Left ventricle myocardium superior (tissue), 1 donor: ENCODE data around the gene ADK. TPM values are rescaled to one million over a fixed set of nuclear protein-coding genes. Genes with fewer than 3 reads are reported as not detected.
"Not testable (repeated sequence)": the region's sequence is repeated elsewhere in the genome, so short reads cannot be mapped to it uniquely, and the experiment has no call there.

ENCODE experiments used
- ATAC-seq: fragments of 200-7000 bp; cut with Tn5 transposase; one replicate; pipeline ENCODE4 v1.9.1; 2020; ENCODE audit warnings: mild to moderate bottlenecking, moderate library complexity
- DNase-seq: peaks from one replicate; pipeline ENCODE4 v3.0.0-alpha.2; 2020
- intact Hi-C: fragments of 100-400 bp; cut with micrococcal nuclease; formaldehyde crosslinking; loops from one replicate; pipeline ENCODE4 v1.11.0; 2022
- total RNA-seq: library from RNA; stranded (reverse); fragmentation: NEBNext Ultra II Directional; extraction: Animal tissue kit (Norgen Biotek cat#: 25700); gene quantifications from one replicate; pipeline ENCODE4 v1.2.1, GENCODE V29; 2021
- donor health status: DM: no; HTN: yes; CAD: no; lungs with severe emphysema.

The ADK gene
- total RNA-seq, 1 donor from 2014 or later: 47.2 TPM

DNA sequence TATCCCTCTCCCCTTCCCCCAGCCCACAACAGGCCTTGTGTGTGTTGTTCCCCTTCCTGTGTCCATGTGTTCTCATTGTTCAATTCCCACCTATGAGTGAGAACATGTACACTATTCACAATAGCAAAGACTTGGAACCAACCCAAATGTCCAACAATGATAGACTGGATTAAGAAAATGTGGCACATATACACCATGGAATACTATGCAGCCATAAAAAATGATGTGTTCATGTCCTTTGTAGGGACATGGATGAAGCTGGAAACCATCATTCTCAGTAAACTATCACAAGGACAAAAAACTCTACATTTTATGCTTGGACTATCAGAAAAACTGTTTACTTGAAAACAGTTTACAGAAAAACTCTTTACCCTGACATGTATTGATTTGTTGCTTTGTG lies 347.6 kb downstream of the ADK start:
- DNase-seq, intact Hi-C loops, ATAC-seq: not testable (repeated sequence)

DNA sequence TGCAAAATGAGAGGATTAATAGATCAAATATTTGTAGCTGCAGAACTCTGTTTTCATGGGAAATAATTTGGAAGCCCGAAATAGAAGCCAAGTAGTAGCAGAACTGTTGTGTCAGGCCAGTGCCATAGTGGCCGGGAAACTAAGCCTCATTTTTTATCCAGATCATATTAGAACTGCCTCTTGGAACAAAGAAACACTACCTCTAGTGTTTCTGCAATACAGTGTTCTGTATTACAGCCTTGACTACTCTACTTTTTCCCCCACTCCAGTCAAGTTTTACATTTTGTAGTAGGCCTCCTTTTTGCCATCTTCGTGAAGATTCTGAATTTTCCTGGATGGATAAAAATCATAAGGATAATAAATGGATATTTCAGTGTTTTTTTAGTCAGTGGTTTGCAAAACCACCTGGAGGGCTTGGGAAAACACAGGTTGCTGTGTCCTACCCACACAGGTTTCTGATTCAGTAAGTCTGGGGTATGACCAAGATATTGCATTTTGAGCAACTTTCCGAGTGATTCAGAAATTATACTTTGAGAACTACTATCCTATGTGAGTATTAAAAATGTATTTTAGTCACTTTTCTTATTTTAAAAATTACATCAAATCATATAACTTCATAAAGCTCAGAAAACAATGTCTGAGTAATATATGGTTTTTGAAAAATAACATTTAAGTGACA lies 349.1 kb downstream of the ADK start:
- intact Hi-C loops: no loop called here

DNA sequence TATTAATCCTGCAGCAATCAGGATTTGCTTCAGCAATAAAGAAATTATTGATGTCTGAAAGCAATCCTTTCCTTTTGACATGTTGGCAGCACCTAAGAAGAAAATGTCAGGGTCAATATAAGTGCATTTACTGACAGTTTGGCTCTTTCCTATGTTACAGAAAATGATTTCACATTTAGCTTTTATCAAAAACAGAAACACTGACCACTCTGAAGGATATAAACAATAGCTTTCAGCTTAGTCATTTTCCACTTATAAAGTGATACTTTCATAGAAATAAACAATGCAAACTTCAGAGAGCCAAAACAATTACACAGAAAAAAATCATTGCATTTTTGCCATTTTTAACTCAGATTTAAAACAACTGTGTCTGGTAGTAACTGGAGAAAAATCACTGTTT lies 349.8 kb downstream of the ADK start:
- ATAC-seq (no peak), DNase-seq (no peak)
- intact Hi-C loops: no loop called here

More for the DNA sequence above, 349.1 kb downstream of the ADK start:
- DNase-seq (no peak), ATAC-seq (no peak)

DNA sequence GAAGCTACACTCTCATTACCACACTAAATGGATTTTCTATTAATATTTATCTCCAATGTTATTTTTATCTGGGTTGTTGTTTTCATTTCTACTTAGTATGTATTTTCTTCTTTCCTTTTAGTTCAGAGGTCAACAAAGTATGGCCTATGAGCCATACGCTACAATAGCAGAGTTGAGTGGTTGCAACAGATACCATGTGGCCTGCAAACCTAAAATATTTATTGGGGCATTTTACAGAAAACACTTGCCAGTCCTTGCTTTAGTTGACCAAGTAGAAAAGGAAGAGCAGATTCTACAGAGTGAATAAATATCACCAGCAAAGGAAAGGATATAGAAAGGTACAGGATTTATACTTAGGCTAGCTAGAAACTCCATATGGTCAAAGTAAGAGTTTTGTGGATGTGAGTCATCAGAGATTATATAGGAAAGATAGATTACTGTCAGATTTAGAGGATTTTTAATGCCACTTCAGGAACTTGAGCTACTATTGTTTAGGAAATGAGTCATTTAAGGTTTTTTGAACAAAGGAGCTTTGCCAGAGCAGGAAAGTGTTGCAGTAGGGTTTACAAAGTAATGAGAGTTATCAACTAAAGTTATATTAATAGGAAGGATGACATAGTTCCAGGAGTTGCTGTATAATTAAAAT lies 352.1 kb downstream of the ADK start:
- intact Hi-C loops: no loop called here
- ATAC-seq (no peak), DNase-seq (no peak)

DNA sequence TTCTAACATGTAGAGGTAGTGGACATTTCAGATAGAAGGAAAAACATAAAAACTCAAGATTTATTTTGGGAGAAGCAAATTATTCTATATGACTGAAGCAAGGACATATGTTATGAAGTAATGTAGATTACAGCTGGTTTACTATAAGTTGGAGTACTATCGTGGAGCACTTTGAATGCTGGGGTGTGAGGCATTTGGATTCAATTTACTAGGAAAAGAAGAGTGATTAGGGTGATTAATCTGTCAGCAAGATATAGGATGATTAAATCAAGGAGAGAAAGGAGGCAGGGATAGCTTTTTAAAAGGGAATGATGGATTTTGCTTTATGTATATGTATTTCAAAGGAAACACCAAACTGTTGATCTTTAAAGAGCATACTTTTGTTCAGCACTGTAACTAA lies 356.9 kb downstream of the ADK start:
- ATAC-seq (no peak), DNase-seq (no peak)
- intact Hi-C loops: no loop called here

DNA sequence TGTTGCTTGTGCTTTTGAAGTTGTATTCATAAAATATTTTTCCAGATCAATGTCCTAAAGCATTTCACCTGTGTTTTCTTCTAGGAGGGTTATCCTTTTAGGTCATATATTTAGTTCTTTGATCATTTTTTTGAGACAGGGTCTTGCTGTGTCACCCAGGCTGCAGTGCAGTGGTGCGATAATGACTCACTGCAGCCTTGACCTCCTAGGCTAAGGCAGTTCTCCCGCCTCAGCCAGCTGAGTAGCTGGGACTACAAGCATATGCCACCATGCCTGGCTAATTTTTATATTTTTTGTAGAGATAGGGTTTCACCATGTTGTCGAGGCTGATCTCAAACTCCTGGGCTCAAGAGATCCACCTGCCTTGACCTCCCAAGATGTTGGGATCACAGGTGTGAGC lies 359.6 kb downstream of the ADK start:
- no peak for ATAC-seq
- no peak for DNase-seq
- intact Hi-C loops: no loop called here

DNA sequence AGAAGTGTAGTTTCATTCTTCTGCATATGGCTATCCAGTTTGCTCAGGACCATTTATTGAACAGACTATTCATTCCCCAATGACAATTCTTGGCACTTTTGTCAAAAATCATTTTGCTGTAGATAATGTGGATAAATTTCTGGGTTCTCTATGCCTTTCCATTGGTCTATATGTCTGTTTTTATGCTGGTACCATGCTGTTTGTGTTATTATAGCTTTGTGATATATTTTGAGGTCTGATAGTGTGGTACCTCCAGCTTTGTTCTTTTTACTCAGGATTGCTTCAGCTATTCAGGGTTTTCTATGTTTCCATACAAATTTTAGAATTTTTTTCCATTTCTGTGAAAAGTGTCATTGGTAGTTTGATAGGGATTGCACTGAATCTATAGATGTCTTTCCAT lies 360.0 kb downstream of the ADK start:
- no peak for ATAC-seq
- intact Hi-C loops: no loop called here
- DNase-seq: no peak

DNA sequence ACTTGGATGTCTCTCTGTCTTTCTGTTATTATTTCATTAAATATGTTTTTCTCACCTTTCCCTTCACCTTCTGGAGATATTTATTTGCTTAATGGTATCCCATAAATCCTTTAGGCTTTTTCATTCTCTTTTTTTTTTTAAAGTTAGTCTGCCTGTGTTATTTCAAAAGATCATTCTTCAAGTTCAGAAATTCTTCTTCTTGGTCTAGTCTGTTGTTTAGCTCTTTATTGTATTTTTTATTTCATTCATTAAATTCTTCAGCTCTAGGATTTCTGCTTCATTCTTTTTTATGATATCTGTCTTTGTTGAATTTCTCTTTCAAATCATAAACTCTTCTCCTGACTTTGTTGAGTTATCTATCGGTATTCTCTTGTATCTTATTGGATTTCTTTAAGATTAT lies 363.3 kb downstream of the ADK start:
- DNase-seq: no peak
- no peak for ATAC-seq
- intact Hi-C loops: no loop called here

DNA sequence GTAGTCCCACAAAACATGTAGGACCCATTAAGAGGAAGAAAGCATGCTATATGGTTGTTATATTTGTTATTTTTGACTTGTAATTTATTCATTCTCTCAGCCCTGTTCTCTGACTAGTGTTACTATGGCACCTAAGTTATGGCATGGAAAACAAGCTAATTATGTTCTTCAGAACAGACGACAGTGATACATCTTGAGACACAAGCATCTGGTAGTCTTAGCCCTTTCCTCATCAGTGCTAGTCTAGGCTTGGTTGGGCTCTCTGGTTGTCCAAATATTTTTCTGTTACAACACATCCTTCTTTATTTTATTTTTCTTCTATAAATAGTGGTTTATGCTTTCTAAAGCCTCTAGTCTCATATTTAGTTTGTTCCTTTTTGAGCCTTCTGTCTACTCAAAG lies 367.0 kb downstream of the ADK start:
- DNase-seq (no peak), ATAC-seq (no peak)
- intact Hi-C loops: no loop called here

DNA sequence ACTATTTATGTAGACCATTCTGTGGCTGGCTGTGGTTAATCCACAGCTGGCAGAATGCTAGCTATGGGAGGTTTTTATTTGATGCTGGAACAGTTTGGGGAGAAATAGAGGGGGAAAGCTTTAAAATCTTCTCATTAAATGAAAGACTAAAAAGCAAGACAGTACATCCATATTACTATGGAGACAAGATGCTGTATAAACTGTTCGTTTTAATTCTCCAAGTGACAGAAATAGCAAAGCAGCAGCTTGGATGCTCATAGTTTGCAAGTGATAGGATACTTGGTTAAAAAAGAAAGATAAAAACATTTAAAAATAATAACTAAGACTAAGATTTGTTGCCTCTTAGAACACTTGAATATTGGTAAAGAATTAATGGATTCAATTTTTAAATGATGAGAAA lies 370.5 kb downstream of the ADK start:
- DNase-seq: no peak
- ATAC-seq: no peak
- intact Hi-C loops: no loop called here

DNA sequence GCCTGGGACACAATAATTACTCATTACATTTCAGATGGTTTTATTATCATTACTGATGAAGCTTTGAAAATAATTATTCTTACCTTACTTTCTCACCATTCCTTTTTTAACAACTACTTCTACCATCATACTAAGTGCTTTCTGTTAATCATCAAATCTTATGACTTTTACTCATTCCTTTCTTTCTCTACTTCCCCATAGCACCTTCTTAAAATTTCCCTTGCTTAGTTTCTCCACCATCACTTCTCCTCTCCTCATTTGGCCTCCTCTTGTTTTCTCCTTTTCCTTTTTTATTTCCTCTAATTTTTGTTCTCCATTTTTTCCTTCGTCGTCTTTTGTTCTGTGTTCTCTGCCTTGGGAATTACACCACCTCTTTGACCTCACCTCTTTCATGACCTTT lies 372.2 kb downstream of the ADK start:
- DNase-seq: no peak
- ATAC-seq: no peak
- intact Hi-C loops: no loop called here

DNA sequence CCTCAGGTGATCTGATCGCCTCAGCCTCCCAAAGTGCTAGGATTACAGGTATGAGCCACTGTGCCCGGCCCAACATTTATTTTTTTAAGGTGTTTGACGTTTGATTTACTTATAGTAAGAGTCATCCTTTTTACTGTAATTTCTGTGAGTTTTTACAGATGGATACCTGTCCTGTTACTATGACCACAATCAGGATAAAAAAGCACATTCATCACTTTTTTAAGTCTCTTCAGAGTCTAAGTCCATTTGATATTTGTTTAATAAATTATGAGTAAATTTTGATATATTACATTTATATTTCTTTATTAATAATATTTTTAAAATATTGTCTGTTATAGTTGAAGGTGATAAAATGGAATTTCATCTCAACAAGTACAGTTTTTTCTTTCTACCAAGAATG lies 374.9 kb downstream of the ADK start:
- DNase-seq: no peak
- intact Hi-C loops: no loop called here
- no peak for ATAC-seq

DNA sequence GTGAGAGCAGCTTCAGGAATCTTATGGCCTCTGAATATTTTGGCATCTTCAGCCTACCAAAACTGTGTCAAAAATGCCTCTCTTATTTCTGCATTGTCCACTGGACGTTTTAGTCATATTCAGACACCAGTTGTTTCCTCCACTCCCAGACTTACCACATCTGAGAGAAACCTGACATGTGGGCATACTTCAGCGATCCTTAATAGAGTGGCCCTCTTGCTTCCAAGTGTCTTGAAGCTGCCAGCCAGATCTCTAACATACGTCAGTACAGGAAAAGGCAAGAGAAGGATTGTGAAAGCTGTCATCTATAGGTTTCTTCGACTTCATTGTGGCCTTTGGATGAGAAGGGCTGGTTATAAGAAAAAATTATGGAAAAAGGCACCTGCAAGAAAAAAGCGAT lies 376.6 kb downstream of the ADK start:
- intact Hi-C loops, DNase-seq, ATAC-seq: not testable (repeated sequence)

DNA sequence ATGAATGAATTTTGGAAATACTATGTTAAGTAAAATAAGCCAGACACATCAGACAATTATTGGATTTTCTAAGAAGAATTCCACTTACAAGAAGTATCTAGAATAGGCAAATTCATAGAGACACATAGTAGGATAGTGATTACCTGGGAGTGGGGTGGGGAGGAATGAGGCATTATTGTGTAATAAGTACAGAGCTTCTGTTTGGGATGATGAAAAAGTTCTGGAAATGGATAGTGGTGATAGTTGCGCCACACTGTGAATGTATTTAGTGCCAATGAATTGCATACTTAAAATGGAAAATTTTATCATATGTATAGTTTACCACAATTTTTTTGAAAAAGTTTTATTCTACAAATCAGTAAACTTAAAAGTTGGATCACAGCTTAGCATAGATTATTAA lies 378.2 kb downstream of the ADK start:
- DNase-seq (no peak), ATAC-seq (no peak)
- intact Hi-C loops: no loop called here

DNA sequence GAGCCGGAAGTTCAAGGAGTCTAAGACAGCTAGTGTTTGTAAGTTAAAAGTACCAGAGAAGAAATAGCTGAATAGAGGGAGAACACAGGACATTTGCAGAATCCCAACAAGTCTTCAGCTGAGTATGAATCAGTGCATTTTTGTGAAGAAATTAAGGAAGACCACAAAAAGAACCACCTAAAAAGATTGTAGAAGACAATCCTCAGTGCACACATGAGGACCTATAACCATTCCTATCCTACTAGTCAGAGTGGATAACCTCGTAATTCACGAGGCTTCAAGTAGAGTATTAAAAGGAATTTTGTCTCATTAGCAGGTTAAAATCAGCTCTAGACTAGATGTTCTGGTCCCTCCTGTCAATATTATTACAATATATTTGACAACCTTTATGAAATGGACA lies 380.0 kb downstream of the ADK start:
- ATAC-seq: no peak
- intact Hi-C loops: no loop called here
- DNase-seq: no peak

DNA sequence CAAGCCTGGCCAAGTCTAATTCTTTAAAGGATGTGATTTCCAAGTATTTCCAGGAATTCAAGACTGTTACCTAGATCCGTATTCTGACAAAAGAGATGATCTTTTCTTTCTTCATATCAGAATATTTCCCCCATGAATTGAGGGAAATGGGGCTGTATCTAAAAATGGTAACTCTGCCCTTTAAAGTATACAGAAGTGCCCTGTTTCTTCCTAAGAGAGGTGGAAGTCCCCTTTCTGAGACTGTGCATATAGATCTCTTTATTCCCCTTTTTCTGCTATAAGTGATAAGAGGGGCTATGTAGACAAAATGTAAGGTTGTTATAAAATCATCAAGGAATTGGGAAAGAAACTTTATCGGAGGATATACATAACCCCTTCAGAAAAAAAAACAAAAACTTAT lies 388.3 kb downstream of the ADK start:
- intact Hi-C loops: no loop called here
- DNase-seq: no peak
- no peak for ATAC-seq

DNA sequence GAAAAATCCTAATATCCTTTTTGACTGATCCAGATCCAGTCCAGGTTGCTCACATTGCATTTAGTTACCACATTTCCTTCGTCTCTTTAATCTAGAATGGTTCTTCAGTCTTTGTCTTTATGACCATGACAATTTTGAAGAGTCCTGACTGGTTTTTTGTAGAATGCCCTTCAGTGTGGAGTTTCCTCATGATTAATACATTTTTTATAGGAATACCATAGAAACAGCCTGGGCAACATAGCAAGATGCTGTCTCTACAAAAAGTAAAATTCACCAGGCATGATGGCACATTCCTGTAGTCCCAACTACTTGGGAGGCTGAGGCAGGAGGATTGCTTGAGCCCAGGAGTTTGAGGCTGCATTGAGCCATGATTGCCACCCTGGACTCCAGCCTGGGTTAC lies 390.4 kb downstream of the ADK start:
- intact Hi-C loops: no loop called here
- DNase-seq (no peak), ATAC-seq (no peak)

DNA sequence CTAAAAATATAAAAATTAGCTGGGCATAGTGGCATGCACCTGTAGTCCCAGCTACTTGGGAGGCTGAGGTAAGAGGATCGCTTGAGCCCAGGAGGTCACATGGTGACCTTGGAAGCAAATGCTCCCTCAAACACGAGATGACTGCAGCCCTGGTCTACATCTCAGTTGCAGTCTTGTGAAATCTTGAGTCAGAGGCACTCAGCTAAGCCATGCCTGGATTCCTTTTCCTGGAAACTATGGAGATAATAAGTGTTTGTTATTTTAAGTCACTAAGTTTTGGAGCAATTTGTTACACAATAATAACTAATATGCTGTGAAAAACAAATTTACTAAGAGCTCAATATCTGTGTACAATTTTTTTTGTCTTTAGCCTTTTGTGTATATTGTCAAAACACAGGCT lies 391.1 kb downstream of the ADK start:
- intact Hi-C loops: no loop called here
- ATAC-seq: peak; percentile 36
- DNase-seq: no peak

DNA sequence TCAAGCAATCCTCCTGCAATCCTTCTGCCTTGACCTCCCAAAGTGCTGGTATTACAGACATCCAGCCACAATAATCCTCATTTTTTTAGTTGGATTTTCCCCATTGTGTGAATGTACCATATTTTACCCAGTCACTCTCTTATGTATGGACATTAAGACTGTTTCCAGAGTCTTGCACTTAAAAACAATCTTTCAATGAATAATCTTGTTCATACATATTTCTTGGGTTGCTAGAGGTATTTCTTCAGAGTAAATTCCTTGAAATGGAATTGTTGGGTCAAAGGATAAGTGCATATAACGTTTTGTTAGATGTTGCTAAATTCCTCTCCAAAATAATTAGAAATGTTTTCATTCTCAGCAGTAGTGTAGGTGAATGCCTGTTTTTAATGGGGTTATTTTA lies 392.3 kb downstream of the ADK start:
- ATAC-seq (no peak), DNase-seq (no peak)
- intact Hi-C loops: no loop called here

DNA sequence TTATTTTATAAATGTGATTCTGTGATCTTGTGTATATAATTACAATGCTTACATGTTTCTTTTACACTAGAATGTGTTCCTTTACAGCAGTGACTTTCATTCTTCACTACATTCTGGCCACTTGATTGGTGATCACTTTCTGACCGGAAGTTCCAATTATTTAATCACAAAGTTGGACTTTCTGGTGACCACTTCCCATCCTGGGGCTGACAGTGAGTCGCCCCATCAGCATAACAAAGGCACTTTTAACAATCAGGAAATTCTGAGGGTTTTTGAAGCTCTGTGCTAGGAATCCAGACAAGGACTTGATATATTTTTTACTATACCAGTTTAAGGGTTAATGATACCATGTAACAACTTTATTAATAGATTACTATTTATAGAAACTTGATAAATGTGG lies 393.1 kb downstream of the ADK start:
- no peak for DNase-seq
- no peak for ATAC-seq
- intact Hi-C loops: no loop called here

DNA sequence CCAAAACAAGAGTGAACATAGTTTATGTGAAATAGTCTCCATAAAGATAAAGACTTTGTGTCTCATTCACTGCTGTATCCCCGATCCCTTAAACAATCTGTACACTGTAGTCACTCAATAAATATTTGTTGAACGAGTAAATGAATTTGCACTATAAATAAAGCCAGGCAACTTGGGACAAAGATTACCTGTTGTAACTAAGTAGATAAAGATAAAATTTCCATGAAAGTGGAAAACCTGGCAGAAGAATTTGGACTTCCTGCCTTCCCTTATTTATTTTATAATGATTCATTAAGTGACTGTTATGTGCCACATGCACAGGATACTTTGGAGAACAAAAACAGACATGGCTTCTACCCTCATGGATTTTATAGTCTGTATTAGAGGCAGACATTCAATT lies 397.7 kb downstream of the ADK start:
- DNase-seq: no peak
- no peak for ATAC-seq
- intact Hi-C loops: no loop called here
